Myocyte (in vitro differentiated cells): ENCODE results near the gene KRT32. TPM values are rescaled to one million over a fixed set of nuclear protein-coding genes. Genes with fewer than 3 reads are reported as not detected.

Experiments used
- DNase-seq: peaks from one replicate; pipeline ENCODE4 v3.0.0-alpha.2; 2012; ENCODE audit warnings: low read depth
- polyA plus RNA-seq: library from polyadenylated mRNA; unstranded; fragments of >200 nt; gene quantifications from one replicate; pipeline ENCODE4 v1.2.1, GENCODE V29; 2012; ENCODE audit warnings: missing spikeins
- total RNA-seq: library from RNA; depleted of rRNA; stranded (reverse); fragments of >200 nt; gene quantifications from 2 replicates; pipeline ENCODE4 v1.2.3, GENCODE V29; 2014

The KRT32 gene
- not detected in 2 replicates for total RNA-seq
- polyA plus RNA-seq: not detected

DNA sequence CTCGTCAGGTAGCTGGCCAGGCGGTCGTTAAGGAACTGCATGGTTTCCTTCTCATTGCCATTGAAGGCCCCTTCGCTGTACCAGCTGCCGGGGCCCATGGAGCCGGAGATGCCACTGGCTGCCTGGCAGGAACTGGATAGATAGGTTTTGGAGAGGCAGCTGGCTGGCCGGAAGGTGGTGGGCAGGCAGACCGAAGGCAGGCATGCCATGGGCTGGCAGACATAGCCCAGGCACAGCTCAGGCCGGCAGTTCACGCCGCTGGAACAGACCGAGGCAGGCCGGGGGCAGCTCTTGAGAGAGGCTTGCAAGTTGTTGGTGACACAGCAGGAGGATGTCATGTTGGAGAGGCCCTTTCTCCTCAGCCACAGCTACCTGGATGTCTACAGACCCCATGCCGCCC lies at the start of gene KRT32:
Gene KRT32, minus strand, starts transcription at position 399 of the 400 bp plus-strand sequence. Its CDS starts 61 bp downstream, at position 338.
- DNase-seq: no peak

DNA sequence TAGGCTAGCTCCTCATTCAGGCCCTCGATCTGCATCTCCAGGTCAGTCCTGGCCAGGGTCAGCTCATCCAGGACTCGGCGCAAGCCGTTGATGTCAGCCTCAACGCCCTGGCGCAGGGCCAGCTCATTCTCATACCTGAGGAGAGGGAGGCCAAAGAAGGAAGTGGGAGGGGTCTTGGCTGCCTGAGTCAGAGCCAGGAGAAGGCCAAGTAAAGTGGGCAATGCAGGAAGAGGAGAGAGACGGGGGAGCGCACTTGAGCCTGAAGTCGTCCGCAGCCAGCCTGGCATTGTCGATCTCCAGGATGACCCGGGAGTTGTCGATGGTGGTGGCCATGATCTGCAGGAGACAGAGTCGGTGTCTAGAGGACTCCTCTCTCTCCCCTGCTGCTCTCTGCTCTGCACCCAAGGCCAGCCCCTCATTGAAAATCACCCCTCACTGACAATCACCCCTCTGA lies 49.7 kb upstream of the KRT32 start:
- DNase-seq: no peak

DNA sequence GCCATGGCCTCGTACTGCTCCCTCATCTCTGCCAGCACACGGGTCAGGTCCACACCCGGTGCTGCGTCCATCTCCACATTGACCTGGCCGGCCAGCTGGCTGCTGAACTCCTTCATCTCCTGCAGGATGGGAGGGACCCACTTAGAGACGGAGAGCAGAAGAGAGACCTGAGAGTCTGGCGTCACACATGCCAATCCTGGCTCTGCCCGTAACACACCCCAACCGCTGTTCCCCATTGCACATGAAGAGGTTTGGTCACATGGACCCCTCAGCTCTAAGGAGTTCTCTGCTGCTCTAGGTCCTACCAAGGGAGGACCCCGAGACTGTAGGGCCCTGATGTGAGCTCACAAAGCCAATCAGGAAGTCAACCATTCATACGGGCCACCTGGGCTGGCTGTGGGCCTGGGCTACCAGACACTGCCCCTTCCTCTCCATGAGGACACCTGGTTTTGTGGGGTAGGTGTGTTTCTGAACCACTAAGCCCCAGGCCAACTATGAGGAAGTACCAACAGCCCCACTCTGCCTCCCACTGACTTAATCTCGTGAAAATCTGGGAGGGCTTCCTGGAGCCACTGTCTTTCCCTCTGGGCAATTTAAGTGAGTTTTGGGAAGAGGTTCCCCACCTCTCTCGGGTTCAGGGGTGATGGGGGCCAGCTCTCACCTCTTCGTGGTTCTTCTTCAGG lies 49.1 kb upstream of the KRT32 start:
- no peak for DNase-seq

DNA sequence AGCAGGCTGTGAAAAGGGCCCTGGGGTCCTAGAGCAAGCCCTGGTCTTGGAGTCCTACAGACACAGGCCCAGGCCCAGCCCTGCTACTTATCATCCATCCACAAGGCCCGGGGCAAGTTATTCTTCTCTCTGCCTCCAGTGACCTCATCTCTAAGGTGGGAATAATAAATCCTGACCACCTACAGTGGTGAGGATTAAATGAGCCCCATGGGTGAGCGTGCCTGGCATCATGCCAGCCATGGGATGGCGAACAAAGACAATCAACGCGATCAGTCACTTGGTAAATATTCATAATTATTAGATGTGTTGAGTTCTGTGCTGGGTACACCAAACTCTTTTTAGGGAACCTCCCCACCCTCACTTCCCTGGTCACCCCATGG lies 46.0 kb upstream of the KRT32 start:
- no peak for DNase-seq

DNA sequence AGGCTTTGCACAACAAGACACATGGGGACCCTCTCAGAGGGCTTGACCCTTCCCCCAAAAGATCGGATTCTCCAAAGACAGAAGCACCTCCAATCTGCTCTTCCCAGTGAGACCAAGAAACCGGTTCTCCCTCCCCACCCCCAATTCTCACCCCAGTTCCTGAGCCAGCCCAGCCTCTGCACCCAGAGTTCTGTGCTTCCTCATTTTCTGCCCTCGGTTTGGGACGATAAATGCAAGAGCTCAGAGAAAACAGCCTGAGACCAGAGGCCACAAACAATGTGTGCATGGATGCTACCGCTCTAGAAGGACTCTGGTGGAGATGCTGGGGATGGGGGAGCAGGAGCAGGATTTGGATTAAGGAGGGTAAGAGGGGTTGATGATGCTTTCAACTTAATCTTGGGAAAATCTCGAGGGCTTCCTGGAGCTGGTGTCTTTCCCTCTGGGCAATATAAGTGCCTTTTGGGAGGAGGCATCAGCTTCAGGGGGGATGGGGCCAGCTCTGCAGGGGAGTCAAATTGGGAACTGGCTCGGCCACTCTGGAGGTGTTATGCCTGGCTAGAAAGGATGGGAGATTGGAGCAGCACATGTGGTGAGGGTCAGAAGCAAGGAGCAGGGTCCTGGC lies 45.5 kb upstream of the KRT32 start:
- no peak for DNase-seq

DNA sequence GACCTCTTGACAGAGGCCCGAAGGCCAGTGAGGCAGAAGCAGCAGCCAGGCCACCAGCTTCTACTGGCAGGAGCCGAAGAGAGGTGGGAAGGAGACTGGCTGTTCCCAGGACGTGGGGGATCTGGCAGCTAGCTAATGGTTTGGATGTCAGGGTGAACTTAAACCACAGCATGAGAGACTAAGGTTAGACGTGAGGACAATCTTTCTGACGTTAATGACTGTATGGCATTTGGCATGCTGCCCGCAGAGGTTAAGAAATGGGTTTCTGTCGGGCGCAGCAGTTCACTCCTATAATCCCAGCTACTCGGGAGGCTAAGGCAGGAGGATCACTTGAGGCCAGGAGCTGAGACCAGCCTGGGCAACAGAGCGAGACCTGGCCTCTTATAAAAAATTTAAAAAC lies 44.5 kb upstream of the KRT32 start:
- DNase-seq: no peak

DNA sequence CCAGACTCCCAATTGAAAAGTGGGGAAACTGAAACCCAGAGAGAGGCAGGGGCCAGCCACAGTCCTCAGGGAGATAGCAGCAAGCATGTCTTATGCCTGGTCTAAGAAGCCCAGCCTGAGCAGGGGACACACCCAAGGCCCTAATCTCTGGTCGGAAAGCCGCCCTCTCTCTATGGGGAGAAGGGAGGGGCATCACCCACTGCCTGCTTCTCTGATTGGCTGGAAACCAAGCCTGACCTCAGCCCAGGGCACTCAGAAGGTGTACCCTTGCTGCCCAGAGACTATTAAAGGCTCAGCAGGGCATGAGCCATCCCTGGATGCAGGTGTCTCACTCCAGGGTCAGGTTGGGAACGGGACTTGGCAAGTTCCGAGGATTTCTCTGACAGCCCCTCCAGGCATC lies 43.9 kb upstream of the KRT32 start:
- DNase-seq: no peak

DNA sequence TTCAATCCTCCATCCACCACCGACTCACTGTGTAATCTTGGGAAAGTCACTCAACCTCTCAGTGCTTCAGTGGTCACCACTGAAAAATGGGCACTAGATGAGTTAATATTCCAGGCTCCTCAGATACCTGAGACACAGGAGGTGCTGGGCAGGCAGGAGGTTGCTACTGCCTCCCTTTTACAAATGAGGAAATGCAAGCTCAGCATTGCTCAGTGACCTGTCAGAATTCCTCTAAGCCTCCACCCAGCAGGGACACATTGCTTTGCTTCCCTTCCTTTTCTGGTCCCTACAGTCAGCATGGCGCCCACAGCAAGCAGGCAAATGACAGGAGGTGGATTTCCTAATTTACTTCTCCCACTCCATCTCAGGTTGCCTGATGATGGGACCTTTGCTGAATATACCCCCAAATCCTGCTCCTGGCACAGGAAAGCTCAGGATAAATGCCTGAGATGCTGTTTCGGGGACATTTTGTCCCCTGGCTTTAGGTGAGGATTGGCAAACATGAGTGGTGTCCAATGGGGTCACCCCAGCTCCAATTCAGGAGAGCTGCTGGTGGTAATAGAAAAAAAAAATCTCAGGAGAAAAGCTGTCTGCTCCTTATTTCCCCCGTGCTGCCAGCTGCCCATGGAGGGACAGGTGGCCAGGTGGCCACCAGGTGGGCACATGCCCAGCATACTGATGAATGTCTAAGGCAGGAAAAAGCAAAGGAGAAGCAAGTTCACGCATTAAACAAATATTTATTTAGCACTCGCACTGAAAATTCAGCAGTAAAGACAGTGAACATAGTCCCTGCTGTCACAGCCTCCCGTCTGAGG lies 43.3 kb upstream of the KRT32 start:
- no peak for DNase-seq

DNA sequence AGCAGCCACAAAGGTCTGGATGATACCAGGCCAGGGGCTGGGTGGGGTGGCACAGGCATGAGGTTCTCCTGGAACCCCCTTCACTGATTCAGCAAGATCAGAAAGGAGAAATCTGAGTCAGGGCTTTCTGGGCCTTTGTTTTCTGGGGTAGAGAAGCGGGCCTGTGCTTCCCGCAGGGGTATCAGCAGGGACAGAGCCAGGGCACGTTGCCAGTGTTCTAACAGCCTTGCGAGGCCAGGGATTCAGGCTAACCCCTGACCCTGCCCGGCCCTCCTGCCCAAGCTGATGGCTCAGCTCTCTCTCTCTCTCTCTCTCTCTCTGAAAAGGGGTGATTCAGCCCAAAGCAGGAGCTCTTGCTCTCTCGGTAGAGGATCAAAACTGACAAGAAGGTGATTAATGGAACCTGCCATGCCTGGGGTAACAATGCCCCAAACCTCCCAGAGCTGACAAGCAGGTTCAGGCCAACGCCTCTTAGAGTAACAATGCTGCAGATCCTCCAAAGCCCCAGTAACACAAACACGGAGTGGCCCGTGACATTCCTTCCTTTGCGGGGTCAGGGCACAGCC lies 40.2 kb upstream of the KRT32 start:
- no peak for DNase-seq

DNA sequence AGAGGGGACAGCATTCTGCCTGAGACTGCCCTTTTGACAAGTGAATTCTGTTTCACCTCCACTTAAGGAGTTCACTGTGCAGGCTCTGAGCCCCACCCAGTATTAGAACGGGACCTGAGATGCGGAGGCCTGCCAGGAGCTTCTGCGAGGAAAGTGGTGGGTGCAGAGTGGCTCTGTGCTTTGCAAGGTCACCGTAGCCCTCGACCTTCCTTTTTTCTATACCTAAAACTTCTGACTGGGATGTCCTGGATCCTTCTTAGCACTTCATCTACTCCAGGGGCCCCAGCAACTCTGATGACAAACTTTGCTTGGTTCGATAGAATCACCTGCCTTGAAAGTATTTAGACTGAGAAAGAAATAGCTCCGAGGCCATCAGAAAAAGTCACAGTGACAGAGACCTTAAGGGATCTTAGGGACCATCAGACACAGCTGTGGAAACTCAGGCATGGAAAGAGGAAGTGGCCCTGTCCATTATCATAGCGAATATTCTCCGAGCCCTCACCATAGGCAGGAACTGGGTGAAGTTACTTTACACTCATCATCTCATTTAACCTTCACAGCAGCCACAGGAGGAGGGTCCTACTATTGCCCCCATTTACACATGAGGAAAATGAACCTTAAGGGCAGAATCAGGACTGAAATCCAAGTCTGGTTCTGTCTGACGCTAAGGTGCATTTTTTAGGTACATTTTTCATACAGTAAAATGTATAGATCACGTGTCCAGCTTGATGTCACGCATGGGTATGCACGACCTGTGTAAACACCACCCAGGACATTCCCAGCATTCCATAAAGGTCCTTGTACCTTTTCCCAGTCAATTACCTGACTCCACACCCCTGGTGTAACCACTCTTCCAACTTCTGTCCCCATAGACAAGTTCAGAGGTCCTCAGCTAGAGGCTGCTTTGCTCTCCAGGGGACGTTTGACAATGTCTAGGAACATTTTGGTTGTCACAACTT lies 38.9 kb upstream of the KRT32 start:
- DNase-seq: no peak

DNA sequence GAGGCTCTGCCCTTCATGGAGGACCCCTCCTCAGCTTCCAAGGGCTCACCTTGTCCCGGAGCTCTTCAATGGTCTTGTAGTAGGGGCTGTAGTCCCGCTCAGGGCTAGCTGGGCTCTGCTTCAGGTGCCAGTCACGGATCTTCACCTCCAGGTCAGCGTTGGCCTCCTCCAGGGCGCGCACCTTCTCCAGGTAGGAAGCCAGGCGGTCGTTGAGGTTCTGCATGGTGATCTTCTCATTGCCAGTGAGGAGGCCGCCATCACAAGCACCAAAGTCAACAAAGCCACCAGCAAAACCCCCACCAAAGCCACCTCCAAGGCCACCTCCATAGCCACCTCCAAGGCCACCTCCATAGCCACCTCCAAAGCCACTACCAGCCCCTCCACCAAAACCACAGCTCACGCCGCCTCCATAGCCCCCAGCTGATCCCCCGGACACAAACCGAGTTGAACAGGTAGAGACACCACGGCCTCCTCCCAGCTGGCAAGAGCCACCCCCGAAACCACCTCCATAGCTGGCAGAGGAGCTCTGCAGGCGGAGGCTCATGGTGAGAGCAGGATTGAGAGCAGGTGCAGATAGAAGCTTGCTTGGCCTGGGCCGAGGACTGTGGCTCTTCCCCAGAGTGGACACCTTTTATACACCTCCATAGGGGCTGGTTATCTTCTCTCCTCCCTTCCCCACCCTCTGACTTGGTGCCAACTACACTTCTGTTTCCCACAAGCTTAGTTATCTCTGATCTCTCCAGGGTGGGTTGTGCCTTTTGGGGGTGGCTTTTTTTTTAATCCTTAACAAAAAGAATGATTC lies 38.0 kb upstream of the KRT32 start, which contains the start of gene KRT13:
Gene KRT13, minus strand, starts transcription at position 606 of the 802 bp plus-strand sequence. Its CDS starts 62 bp downstream, at position 544.
- DNase-seq: no peak

DNA sequence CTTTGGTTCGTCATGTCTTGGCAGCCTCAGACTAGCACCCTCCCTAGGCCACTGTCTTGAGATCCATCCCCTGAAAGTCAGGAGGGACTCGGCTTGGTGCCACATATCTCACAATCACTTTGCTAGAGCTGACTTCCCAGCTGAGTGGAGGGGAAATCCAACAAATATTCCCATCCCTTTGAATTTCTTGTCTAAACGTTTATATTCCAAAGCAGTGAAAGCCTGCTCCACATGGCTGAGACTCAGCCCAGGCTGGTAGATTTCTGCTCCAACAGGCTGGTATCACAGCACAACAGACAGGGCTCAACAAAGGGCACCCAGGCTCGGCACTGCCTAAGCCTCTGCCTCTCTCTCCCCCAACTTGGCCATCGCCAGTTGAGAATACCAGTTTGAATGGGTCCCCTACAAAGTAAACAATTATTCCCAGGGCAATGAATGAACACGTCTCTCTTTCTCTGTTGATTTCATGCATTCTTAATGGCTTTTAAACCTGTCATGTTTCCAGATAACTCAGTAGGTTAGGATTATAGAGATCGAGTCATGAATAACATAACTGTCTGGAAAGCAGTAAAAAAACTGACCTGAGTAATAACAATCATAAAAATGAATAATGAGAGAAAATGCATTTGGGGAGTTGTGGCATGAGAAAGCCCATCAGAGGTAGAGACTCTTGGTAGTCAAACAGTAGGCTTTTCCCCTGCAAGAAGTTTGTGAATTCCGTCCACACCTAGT lies 37.2 kb upstream of the KRT32 start:
- no peak for DNase-seq

DNA sequence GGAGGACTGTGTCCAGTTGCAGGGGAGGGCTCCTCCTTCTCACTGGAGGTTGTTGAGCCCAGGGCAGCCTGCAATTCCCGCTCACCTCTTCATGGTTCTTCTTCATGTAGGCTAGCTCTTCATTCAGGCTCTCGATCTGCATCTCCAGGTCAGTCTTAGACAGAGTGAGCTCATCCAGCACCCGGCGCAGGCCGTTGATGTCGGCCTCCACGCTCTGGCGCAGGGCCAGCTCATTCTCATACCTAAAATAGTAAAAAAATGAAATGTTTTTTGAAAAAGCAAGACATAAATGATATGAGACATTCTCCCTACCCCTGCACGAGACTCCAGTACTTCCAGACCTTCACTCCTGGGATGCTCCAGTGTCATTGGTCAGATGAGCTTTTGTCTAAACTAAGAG lies 36.0 kb upstream of the KRT32 start:
- no peak for DNase-seq

DNA sequence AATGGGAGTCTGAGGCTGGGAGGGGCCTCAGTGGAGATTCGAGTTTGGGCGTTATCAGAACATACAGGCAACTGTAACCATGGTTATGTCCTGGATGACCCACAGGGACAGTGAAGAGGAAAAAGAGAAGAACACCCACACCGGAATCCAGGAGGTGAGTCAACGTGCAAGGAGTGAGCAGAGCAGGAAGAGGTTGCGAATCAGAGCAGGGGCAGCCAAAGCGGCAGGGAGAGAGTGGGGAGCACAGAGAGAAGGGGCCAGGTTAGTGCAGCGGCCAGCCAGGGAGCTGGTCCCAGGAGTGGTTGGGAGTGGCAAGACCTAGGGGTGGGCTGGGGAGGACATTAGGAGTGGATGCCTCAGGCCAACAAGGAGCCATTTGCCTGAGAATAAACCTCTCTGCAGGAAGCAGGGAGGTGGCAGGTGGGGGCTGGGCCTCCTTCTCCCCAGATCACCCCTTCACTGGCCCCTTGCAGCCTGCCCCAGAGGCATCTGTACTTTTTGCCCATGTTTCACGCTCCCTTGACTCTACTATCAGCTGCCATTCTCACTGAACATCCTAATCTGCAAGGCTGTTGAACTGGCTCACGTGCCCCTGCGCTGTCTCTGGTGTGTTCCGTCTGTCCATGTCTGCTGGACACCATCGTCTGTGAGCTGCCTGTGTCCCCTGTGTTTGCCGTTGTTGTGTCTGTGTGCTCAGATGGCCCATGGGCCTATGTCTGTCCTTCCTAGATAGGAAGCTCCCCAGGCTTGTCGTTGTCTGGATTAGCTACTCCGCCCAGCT lies 33.1 kb upstream of the KRT32 start:
- no peak for DNase-seq

DNA sequence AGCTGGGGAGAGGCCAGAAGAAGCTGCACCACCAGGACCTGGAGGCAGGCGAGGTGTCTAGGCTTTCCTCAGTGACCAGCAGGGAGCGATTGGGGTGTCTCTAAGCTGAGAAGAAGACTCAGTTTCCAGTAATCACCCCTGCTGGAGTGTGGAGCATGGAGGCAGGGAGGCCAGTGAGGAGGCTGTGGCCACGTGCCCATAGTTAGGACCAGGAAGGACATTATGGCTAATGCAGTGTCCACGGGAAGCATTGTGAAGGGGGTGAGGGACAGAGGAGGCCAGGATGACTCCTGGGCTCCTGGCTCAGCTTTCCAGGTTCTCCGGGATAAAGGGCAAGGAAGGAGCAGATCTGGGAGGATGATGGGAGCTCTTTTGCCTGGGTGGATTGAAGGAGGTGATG lies 32.5 kb upstream of the KRT32 start:
- no peak for DNase-seq

DNA sequence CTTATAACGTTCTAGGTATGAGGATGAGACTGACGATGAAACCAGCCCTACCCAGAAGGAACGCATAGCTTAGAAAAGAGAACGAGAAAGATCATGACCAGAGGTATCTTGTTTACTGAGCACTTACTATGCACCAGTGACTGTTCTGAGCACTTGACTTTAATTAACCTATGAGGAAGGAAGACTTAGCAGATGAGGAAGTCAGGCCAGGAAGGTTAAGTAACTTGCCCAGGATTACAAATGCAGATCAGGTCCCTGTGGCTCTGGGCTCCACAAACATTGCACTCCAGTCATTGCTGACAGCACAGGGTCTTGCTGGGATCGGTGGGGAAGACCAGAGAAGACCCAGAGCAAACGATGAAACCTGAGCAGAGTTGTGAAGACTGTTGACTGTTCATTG lies 31.1 kb upstream of the KRT32 start:
- no peak for DNase-seq

DNA sequence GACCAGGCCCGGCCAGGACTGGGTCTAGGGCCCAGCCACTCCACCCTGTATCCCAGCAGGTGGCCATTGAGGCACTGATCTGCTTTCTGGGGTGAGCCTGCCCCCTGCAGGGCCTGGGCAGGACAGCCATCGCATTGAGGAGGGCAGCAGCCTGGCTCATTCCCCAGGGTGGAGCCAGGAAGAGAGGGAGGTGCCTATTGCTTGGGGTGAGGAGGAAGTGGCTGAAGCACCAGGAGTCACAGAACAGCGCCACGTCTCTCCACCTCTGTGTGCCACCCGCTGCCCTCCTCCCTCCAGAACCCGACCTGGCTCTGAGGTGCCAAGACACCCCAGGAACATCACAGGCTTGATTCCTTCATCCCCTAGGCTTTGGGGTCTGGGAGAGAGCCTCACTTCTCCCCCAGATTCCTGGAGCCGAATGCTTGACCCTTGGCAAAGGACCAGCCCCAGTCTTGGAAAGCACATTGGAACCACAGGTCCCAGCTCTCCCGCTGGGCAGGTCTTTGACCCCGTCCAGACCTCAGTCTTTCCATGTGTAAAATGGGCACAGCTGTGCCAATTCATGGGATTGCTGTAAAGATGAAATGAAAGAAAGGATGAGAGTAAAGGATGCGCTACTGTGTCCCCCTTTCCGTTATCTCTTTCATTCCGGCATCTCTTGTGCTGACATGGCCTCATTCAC lies 29.8 kb upstream of the KRT32 start:
- DNase-seq: peak; percentile 70

DNA sequence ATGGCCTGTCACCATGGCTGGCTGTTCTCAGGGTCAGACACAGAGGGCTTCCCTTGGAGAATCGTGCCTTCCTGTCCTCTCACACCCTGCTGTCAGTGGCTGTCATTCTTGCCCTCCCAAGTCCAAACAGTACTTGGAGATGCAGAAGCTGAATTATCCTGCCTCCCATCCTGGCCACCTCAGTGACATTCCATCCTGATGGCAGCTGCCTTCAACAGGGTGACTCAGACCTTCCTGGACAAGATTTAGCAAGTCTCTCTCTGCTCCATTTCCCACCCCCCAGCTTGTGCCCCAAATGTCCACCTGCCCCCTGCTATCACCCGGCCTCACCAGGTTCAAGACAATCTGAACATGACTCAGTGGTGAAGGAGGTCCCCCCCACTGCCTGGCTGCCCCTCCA lies 27.3 kb upstream of the KRT32 start:
- DNase-seq: peak; percentile 84
